NCI-H2171 (cell line): Measurements from ENCODE around the gene CTTN.

Source experiments
- DNase-seq: peaks from one replicate; lab custom pipeline; 2025; lab: John Stamatoyannopoulos, UW

The CTTN gene

DNA sequence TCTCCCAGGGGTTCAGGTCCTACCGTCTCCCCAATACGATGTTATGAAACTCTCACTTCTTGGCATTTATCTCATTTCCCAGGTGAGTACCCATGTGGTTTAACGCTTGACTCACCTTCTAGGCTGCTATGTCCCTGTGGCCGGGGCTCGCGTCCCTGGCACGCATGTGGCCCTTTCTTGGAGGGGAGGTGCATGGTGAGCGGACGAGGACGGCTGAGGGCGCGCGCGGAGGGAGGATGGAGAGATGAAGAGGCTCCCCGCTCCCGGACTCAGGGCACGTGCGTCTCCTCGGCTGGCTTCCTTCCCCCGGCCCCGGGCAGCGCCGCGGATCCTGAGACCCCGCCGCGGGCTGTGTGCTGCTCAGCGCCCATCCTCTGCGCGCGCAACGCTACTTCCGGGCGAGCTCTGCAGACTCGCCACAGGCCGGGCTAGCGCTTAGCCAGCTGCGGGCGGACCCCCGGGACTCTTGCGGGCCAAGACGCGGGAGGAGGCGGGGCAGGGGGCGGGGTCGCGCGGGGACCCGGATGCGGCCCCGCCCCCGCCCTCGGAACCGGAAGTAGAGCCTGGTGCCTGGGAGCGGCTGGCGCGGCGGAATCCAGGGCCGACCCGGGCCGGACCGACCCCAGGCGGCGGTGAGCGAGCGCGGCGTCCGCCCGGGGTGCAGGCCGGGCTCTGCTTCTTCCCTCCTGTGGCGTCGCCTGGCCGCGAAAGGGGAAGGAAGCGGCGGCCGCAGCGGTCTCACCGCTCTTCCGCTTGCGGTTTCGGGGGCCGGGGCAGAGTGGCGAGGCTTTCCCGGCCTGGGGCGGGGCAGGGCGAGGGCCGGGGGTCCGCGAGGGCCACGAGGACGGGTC, at the start of gene CTTN:
Gene CTTN, plus strand, starts transcription at position 547 of the 851 bp plus-strand sequence. CDS start 8,769 bp downstream, outside the sequence.
- peak; percentile 75 for DNase-seq

DNA sequence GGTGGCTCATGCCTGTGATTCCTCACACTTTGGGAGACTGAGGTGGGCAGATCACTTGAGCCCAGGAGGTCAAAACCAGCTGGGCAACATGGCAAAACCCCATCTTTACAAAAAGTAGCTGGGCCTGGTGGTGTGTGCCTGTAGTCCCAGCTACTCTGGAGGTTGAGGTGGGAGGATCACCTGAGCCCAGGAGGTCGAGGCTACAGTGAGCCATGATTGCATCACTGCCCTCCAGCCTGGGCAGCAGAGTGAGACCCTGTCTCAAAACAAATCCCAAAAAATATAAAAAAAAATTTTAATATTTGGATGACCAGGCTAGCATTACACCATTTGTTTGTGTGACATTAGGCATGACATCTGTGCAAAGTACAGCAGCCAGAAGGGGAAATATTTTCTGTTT, 49.7 kb upstream of the CTTN start:
- DNase-seq = no peak

DNA sequence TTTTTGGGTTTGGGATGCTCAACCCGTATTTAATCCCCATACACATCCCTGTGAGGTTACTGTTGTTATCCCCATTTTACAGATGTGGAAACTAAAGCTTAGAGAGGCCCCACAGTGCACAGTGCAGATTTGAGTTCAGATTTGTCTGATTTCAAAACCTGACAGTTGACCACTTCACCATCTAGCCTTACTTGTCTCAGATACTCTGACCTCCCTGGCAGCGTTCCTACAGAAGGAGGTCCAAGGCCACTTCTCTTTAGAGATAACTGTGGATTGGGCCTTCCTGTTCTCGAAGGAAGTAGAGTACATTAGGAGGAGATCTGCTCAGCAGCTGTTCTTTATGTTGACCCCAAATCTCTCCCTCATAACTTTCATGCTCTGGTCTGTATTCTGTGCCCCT, 46.7 kb upstream of the CTTN start:
- DNase-seq = no peak

DNA sequence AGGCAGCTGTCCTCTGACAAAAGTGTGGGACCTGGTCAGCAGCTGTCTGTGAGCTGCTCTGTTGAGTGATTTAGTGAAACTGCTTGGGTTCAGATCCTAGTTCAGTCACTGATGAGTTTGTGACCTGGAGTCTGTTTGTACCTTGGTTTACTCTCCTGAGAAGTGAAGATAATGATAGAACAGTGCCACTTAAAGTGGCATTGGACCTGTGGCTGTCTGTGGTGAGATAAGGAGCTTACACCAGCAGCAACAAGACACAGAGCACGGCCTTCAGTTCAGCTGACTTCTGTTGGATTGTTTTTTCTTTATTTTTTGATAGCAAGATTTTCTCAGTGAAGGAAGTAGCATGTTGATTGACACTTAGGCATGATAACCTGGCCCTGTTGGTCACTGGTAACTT, 46.2 kb upstream of the CTTN start:
- DNase-seq = no peak

DNA sequence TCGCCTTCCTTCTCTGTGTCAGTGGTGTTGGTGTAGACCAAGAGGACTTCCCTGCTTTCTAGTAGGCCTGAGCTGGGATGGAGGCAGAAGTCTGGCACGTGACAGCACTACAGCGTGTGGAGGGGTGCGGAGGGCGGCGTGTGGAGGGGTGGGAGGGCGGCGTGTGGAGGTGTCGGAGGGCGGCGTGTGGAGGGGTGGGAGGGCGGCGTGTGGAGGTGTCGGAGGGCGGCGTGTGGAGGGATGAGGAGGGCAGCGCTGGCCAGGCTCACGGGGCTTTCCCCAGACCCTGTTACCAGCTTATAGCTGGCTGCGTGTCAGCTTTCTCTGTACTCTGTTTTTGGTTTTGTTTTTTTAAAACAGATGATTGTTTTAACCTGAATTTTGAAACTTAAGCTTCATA, 45.7 kb upstream of the CTTN start:
- no peak for DNase-seq

DNA sequence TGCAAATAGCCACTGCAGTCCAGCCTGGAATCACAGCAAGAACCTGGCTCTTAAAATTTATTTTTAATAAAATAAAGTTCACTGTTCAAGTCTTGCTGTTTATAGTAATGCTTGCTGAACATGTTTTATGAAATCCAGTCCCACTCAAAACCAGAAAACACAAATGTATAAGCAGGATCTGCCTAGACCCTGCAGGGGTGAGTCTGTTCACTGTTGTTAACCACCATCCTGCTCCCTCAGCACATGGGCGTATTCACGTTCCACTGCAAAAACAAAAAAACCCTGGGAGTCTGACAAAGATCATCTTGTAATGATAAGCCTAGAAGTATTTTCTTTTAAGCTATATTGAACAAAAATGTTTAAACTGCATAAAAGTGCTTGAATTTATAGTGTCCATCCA, 45.0 kb upstream of the CTTN start:
- no peak for DNase-seq

DNA sequence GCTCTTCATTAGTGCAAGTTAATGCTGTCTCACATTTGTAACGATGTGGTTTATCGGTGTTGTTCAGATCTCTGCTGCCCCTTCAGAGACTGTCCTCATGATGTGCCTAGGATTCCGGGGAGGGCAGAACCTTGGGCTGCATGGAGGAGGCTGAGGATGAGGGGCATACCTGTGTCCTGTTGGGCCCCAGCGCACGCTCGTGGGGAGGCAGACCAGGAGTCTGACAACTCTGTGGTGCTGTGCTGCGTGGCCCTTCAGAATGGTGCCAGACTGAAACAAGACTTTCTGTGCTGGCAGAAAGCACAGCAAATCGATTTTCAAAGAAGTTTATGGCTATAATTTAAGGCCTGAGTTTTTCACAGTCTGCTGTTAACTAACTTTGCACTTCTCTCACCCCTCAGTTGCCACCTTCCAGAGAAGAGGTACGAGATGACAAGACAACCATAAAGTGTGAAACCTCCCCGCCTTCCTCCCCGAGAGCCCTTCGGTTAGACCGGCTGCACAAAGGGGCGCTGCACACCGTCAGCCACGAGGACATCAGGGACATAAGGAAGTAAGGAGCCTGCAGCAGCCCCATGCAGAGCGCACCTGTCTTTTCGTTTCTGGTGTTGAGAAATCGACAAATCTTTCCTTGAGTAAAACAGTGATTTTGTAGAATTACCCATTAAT, 44.3 kb upstream of the CTTN start:
- no peak for DNase-seq

DNA sequence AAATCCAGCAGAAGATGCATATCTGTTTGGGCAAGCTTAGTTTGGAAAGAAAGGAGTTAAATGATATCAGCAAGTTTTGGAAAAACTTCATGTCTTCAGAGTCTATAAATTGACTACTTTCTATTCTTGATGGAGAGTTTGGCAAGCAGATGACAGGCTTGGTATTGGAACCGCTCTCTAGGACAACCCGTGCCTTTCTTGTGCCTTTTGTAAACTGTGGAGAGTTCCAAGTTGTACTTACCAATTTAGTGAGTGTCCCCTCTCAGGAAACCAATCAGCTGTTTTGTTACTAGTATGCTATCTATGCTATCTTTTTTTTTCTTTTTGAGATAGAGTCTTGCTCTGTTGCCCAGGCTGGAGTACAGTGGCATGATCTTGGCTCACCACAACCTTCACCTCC, 43.7 kb upstream of the CTTN start:
- no peak for DNase-seq

DNA sequence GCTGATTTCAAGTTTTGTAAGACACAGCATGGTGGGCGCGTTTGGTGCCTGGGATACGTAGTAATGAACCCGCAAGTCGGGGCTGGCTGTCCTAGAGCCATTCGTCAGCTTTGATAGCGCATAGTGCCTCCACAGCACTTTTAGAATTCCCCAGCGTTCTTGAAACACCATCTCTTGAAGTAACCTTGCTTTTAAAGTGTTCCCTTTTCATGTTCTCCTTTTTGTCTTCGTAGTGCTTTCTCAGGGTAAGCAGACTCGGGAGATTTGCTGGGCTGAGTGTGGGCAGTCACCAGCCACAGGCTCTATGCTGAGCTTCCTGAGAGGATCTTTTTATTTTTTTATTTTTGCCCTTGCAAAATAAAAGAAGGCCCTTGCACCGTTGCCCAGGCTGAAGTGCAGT, 39.6 kb upstream of the CTTN start:
- no peak for DNase-seq

DNA sequence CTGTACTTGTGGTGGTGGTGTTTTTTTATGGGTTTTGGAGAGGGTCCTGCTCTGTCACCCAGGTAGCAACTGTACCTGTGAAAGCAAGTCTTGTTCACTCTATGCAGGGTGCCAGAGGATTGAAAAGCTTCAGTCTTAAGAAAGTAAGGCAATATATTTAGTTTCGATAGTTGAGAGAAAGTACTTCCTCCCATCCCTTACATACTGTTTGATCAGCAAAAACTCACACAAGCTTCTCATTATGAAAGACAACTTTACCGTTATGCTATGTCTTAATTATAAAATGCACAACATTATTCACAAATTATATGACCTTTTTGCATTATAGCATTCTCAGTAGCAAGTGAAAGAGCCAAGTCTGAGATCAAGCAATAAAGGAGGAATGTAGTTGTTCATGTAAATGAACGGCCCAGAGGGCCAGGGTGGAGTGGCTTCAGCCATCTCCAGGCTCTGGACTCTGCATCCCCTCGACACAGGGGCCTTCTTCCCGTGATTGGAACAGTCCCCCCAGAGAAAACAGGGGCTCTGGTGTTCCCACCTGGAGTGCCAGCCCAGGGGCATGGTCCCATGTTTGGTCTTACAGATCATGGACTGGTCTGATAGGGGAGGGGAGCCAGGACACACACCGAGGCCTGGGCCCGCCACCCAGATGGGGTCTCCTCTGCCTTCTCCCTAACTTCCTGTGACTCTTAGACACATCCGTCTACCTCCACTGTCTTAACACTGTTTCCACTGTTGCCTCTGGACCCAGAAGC, 38.7 kb upstream of the CTTN start:
- no peak for DNase-seq

DNA sequence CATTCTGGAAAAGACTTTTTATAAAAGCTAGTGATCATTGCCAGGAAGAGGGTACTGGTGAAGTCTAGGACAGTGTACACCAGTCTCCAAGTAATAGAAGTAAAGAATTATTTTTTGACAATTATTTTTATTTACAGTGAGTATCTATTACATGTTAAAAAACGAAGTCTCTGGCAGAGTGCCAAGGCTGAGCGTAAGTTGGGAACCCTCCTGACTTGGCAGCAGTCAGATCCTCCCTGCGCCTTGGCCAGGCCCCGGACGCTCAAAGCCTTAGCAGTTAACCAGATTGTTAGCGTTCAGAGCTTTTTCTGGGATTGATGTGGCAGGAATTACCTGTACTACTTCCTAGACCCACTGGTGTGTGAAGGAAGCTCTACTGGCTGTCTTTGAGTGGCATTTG, 38.1 kb upstream of the CTTN start:
- peak; percentile 75 for DNase-seq

DNA sequence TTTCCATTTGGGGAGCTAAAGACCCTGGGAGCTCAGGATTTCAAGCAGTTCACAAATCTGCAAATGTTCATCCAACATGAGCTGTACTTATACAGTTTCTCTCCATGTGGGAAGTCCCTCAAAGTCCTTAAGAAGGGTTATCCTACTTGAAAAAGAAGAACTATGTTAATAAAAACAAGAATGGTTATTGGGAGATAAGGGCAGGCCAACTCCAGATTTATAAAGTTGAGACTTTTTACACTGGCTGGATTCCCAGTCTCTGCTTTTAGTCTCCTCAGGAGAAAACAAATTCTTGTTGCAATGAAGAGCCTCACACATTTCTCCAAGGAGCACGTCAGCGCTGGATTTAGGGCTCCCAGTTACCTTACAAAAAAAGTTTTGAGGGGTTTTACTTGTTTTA, 34.2 kb upstream of the CTTN start:
- DNase-seq = no peak

DNA sequence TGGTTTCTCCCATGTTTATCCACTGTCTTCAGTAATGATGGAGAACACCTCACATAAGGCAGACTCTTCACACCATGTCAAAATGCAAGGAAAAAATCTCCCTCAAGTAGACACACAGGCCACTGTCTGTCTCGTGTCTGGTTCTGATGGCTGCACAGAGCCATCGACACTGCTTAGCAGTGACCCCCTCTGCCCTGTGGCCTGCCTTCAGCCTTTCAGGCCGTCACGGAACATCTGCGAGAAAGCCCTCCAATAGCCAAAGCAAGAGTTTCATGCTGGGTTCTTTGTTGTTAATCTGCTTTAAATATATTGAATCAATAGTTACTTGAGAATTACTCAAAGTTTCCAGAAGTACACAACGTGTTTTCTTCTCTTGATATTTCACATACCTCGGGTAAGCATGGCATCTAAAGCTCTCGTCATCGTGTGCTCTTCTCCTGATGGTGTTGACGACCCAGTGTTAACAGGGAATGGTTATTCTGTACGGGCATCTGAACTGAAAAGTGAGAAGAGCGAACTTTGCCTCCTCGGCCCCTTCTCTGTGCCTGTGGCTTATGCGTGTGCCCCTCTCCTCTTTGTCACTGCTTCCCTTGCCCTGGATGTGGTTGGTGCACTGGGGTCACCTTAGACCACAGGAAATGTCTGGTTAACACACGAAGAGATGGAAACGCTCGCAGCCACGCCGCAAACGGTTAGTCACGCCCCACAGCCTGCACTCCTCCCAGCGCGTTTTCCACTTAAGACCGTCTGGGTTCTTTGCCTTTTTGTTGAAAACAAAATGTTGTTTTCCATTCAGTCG, 33.4 kb upstream of the CTTN start:
- DNase-seq = no peak

DNA sequence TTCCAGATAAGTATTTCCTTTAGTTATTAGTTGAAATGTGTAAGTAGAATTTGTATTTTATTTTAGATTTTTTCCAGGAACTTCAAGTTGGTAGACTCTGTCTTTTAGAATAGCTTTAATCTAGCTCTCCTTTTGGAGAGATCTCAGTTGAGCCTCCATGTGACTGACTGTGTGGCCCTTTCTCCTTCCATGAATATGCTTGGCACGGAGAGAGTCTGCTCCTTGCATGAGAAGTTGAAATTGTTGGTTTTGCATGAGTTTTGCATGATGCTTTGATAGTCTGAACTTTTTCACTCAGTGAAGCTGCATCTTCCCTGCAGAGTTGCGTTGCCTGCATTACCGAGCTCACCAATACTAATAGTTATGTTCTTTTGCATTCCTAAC, 32.8 kb upstream of the CTTN start:
- DNase-seq = no peak

DNA sequence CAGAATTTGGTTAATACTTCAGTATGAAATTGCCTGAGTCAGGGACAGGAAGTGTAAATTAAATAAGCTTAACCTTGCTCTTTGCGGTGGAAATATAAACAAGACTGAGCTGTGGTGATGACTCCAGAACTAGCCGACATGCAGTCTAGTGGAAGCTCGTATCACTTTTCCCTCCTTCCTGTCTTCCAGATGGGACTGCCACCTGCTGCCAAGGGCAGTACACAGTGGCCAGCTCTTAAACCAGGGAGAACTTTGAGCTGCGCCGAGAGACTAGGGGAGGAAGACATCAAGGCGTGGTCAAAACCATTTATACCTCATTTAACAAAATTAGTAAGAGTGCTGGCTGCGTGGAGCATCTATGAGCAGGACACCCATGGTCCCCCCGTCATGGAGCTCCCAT, 31.3 kb upstream of the CTTN start:
- DNase-seq = no peak

DNA sequence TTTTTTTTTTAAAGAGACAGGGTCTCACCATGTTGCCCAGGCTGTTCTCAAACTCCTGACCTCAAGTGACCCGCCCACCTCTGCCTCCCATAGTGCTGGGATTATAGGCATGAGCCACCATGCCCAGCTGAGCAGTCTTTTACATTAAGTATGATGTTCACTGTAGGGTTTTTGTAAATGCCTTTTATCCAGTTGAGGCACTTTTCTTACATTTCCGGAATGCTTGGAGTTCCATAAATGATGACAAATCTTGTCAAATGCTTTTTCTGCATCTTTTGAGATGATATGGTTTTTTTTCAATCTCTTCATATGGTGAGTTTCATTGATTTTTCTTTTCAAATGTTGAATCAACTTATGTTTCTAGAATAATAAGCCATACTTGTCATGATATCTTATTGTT, 29.4 kb upstream of the CTTN start:
- no peak for DNase-seq

DNA sequence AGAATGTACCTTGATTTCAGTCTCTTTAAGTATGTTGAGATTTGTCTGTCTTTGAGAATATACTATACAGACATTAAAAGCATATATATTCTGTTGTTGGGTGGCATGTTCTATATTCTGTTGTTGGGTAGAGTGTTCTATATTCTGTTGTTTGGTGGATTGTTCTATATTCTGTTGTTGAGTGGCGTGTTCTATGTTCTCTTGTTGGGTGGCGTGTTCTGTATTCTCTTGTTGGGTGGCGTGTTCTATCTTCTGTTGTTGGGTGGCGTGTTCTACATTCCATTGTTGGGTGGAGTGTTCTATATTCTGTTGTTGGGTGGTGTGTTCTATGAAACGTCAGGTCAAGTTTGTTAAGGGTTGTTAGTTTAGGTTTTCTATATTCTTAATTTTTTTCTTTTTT, 27.1 kb upstream of the CTTN start:
- no peak for DNase-seq

DNA sequence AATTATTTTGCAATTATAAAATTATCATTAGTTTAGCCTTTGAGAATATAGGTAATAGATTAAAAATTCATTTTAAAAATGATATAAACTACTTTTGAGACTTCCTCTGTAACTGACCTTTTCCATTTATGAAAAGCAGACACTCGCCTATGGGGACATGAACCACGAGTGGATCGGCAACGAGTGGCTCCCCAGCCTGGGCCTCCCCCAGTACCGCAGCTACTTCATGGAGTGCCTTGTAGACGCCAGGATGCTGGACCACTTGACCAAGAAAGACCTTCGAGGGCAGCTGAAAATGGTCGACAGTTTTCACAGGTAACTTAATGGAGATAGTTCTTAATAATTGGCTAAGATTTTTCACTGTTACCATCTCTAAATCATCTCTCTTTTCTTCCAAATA, 26.3 kb upstream of the CTTN start:
- DNase-seq = no peak

DNA sequence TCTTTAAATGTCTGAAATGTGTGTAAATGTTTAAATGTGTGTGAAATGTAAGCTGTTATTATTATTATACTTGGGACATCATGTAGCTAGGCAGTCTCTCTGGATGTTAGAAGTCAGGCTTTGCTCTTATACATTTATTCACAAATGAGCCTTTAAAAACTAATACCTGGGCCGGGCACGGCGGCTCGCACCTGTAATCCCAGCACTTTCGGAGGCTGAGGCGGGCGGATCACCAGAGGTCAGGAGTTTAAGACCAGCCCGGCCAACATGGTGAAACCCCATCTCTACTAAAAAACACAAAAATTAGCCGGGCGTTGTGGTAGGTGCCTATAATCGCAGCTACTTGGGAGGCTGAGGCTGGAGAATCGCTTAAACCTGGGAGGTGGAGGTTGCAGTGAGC, 21.7 kb upstream of the CTTN start:
- DNase-seq = no peak

DNA sequence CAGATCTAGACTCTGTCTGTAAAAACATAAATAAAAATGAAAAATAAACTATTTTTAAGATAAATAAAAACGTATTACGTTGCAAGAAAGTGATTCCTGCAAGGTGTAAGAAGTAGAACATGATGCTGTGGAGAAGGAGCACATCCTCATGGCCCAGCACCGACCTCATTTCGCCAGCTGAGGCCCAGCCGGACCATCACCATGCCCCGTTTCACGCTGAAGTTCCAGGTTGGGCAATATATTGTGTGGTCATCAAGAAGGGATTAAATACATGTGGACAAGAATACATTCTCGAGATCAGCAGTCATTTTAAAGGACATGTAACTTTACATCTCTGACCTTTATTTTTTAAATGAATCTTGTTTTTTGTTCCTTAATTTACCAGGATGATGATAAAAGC, 20.7 kb upstream of the CTTN start:
- DNase-seq = no peak

DNA sequence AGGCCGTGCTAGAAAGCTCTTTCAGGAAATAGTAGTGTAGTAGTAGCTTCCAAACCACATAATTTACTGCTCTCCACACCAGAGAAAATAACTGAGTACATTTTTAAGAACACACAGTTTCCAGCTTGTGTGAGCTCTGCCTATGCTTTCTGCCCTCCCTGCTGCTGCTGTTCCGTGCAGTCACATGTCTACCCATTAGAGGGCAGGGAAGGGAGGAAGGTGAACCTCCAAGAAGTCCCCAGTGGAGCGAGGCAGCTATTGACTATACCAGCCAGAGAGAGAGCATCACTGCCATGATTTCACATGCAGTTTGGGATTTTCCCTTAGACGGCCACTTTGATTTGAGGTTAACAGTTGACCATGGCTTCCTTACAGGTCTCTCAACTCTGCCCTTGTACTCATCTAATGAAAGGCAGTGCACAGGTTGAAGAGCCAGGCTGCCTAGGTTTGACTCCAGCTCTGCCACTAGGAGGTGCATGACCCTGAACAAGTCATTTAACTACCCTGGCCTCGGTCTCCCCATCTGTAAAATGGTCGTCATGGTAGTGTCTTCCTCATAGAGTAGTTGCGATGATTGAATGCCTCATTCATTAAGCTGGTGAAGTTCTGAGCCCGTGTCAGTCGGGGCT, 19.7 kb upstream of the CTTN start:
- no peak for DNase-seq

DNA sequence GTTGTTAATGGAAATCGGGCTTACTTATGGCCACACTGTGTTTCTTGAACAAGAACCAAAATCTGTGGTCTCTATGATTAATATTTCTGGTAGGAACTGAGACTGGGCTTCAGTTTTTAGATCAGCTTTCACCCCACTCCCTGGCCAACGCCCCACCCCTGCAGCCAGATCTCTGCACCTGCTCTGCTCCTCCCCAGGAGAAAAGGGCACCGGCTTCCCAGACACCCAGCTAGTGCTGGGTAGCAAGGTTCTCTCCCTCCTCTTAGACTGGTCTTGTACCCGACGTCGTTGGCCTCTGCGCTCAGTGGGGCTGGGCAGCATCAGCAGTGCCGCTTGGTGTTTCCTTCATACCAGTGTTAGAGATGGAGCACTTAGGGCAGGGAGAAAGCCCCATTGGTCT, 17.0 kb upstream of the CTTN start:
- DNase-seq = no peak
